HG02571 (cell line): Measurements from ENCODE around the gene ACP5.
A peak's percentile ranks its signal among the peaks of the same experiment; 100 is the strongest.
"Not testable (repeated sequence)": the region's sequence is repeated elsewhere in the genome, so short reads cannot be mapped to it uniquely, and the experiment has no call there.

ENCODE experiments used
- ATAC-seq: cut with Tn5 transposase; IDR thresholded peaks from one replicate; pipeline ENCODE4 v1.9.1; 2021; ENCODE audit warnings: mild to moderate bottlenecking, moderate library complexity; ENCODE audit not compliant: unreplicated experiment

The ACP5 gene

DNA sequence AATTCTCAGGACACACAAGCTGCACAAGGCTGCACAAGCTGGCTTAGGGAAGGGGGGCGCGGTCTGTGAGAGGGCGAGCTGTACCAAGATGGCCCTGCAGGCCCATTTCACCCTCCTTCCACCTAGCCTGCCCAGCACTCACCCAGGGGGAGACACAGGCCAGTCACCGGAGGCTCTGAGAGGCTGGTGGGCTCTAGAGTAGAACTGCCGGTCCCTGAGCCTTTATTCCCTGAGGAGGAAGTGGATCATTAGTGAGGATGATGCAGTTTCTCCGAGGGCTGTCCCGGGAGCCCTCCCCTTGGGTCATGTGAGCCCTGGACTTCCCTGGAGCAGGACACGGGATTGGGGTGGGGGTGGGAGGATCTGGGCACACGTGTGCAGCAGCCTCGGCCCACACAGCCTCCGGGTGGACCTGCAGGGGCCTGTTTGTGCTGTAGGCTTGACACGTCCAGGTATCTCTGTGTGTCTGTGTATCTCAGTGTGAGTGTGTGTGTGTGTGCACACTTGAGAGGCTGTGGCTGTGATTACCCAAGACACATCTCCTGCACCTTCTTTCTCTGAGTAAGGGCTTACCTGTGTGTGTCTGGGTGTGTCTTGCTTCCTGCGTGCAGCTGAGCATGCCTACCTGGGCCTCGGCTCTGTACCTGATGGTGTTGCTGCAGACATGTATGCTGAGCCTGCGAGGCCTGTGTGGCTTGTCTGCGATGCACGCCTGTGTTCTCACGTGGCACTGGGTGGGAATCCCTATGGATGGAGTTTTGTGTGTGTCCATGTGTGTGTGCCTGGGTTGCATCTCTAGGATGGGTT lies at the start of gene ACP5:
Gene ACP5, minus strand, starts transcription at position 195 of the 807 bp plus-strand sequence. CDS start 328 bp downstream, outside the sequence.
- no peak for ATAC-seq

- no peak for ATAC-seq
Observed at GRCh38 chr19:11626252-11626651, 48.8 kb upstream of the ACP5 start.

- ATAC-seq: no peak
Observed at GRCh38 chr19:11624069-11624463, 46.6 kb upstream of the ACP5 start.

DNA sequence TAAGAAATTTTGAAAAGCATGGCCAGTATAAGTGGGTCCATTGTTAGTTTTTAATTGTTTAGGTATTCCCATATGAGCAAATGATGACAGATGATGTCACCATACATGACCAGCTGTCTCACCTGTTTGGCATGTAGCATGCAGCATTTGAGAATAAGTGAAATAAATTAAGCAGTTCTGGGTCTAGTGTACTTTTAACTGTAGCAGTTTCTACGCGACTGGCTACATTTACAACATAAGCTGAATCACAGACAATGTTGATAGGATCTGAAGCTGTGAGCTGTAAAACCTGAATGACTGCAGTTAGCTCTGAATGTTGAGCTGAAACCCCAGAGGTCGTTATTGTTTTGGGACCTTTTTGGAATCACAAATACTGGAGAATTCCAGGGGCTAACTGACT lies 45.0 kb upstream of the ACP5 start:
- not testable (repeated sequence) for ATAC-seq

GRCh38 chr19:11620553-11620952 lies 43.1 kb upstream of the ACP5 start:
- no peak for ATAC-seq

- ATAC-seq: no peak
Observed at GRCh38 chr19:11617180-11618062, 40.0 kb upstream of the ACP5 start.

DNA sequence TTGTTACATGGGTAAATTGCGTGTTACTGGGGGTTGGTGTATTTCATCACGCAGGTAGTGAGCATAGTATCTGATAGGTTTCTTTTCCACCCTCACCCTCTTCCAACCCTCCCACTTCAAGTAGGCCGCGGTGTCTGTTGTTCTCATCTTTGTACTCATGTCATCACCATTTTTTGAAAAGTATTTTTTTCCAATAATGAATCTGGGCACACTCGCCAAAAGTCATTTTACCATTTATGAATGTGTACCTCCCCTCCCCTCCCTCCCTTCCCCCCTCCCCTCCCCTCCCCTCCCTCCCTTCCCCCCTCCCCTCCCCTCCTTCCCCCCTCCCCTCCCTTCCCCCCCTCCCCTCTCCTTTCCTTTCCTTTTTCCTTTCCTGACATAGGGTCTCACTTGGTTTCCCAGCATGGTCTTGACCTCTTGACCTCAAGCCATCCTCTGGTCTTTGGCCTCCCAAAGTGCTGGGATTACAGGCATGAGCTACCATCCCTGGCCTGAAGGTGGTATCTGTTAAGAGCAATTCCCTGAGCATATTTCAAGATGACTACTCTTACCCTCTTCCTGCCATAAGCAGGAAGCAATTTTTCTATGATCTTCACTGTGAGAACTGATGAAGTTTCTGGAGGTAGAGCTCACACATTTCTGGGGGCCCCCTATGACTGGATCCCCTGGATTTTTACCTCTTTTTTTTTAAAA lies 35.5 kb upstream of the ACP5 start:
- no peak for ATAC-seq

GRCh38 chr19:11611730-11612129 lies 34.3 kb upstream of the ACP5 start:
- no peak for ATAC-seq

DNA sequence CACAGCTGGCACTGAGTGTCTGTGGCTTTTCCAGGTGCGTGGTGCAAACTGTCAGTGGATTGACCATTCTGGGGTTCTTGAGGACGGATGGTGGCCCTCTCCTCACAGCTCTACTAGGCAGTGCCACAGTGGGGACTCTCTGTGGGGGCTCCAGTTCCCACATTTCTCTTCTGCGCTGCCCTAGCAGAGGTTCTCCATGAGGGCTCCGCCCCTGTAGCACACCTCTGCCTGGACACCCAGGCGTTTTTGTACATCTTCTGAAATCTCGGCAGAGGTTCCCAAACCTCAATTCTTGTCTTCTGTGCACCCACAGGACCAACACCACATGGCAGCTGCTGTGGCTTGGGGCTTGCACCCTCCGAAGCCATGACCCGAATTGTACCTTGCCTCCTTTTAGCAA lies 29.0 kb upstream of the ACP5 start:
- no peak for ATAC-seq

DNA sequence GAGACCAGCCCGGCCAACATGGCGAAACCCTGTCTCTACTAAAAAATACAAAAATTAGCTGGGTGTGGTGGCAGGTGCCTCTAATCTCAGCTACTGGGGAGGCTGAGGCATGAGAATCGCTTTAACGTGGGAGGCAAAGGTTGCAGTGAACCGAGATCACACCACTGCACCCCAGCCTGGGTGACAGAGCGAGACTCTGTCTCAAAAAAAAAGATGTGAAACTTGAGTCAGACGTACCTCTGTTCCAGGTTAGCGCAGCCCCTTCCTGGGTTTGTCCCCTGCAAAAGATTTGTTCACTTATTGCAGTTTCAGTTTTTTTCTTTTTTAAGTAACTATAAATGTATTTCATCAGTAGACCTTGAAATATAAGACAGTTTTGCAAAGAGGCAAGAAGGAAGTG lies 22.3 kb upstream of the ACP5 start:
- ATAC-seq: not testable (repeated sequence)

DNA sequence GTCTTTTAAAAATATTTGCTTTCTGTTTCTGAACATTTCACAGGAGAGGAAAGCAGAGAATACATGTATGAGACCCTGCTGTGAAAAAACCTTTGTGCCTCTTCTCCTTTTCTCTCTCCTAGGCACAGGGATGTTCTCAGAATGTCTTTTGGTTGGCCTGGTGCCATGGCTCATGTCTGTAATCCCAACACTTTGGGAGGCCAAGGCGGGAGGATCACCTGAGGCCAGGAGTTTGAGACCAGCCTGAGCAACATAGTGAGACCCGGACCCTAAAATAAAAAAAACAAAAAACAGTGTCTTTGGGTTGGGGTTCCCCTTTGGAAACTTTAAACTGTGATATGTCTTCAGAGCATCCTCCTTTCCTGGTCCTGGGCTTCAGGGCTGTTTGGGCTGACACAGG lies 21.3 kb upstream of the ACP5 start:
- no peak for ATAC-seq

- ATAC-seq: no peak
Observed at GRCh38 chr19:11598103-11598483, 20.6 kb upstream of the ACP5 start.

GRCh38 chr19:11597202-11598102 lies 20.0 kb upstream of the ACP5 start, which contains the start of gene ZNF627:
TSS of gene ZNF627 (plus strand) at chr19:11597483. CDS start at chr19:11597628, 145 bp downstream.
- peak; percentile 97 for ATAC-seq

DNA sequence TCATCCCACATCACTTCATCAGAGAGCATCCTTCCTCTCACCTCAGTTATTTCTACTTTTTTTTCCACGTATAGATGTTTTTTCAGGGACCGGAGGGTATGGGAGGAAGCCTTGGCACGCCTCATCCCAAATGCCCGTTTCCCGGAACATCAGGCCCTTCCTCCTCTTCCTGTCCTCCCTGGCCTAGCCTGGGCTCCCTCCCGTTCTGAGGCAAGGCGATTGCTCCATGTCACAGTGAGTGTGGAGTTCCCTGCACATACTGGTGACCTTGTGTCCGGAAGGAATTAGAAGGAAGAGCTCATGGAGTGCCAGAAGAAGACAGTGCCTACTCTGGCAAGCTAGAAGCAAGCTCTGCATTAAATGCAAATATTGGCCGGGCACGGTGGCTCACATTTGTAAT lies 18.7 kb upstream of the ACP5 start:
- no peak for ATAC-seq

- ATAC-seq: no peak
Observed at GRCh38 chr19:11594084-11594483, 16.6 kb upstream of the ACP5 start.

DNA sequence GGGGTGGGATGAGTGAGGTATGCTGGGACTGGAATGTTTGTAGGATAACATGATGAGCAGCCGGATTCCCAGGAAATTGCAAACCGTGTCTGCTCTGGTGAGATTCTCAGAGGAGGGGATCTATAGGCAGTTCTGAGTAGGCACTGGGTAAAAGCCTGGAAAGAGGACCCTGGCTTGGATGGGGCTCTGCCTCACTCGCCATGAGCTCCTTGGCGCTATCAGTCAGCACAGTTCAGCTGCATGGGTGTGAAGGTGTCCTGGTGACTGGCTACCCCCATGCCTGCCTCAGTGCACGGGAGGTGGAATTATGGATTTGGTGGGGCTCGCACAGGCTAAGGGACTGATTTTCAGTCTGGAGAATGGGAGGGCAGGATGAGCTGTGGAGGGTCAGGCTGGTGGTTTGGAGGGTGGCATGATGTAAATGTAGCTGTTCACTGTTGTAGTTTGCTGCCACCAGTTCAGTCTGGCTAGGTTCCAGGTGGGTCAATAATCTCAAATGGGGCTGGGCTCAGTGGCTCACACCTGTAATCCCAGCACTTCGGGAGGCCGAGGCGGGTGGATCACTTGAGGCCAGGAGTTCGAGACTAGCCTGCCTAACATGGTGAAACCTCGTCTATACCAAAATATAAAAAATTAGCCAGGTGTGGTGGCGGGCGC lies 10.7 kb upstream of the ACP5 start:
- ATAC-seq: no peak

GRCh38 chr19:11587302-11587974 lies 10.0 kb upstream of the ACP5 start:
- no peak for ATAC-seq

DNA sequence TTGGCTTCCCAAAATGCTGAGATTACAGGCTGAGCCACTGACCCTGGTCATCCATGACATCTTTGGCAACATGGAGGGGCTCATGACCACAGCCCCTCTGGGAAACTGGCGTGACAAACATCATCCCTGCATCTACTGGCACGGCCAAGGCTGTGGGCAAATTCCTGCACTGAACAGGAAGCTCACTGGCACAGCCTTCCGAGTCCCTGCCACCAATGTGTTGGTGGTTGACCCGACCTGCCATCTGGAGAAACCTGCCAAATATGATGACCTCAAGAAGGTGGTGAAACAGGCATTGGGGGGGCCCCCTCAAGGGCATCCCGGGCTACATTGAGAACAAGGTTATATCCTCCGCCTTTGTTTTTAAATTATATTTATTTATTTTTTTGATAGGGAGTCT lies 8.9 kb upstream of the ACP5 start:
- no peak for ATAC-seq

GRCh38 chr19:11581740-11582139 lies 4.3 kb upstream of the ACP5 start:
- peak; percentile 67 for ATAC-seq
